Small intestine (tissue), 7 donors: ENCODE measurements around the gene LHX2. TPM values are rescaled to one million over a fixed set of nuclear protein-coding genes. Genes with fewer than 3 reads are reported as not detected.
A peak's percentile ranks its signal among the peaks of the same experiment; 100 is the strongest.

ENCODE experiments used
- DNase-seq, 2 donors: peaks; one replicate each; pipeline versions ENCODE4 v3.0.0 to v3.0.0-alpha.2; 2013
- FAIRE-seq: peaks from 2 replicates; lab custom pipeline; 2012; peaks lifted over from hg19 to GRCh38; lab: Jason Lieb, UNC
- H3K27ac ChIP-seq, 3 donors: one replicate each; pipeline ENCODE4 v1.5.1; 2013; ENCODE audit warnings: low read length in 2 of 3, mild to moderate bottlenecking in 2 of 3, control low read depth in 1 of 3, inconsistent platforms in 1 of 3, low read depth in 1 of 3, moderate library complexity in 1 of 3
- H3K27me3 ChIP-seq, 3 donors: one replicate each; pipeline ENCODE4 v1.6.1; 2013; ENCODE audit warnings: low read length in 3 of 3, inconsistent platforms in 1 of 3; ENCODE audit not compliant: control insufficient read depth in 3 of 3, insufficient read depth in 3 of 3
- H3K36me3 ChIP-seq, 3 donors: one replicate each; pipeline ENCODE4 v1.6.1; 2013; ENCODE audit warnings: low read length in 3 of 3, inconsistent platforms in 1 of 3, low read depth in 1 of 3, mild to moderate bottlenecking in 1 of 3, moderate library complexity in 1 of 3; ENCODE audit not compliant: control insufficient read depth in 3 of 3, insufficient read depth in 2 of 3
- H3K4me1 ChIP-seq, 3 donors: one replicate each; pipeline ENCODE4 v1.6.1; 2013; ENCODE audit warnings: low read length in 2 of 3, inconsistent platforms in 1 of 3, low read depth in 1 of 3, mild to moderate bottlenecking in 1 of 3, moderate library complexity in 1 of 3; ENCODE audit not compliant: control insufficient read depth in 3 of 3, insufficient read depth in 2 of 3
- H3K4me3 ChIP-seq, 3 donors: one replicate each; pipeline ENCODE4 v1.5.1; 2013; ENCODE audit warnings: low read length in 3 of 3, control low read depth in 1 of 3, inconsistent platforms in 1 of 3, low read depth in 1 of 3, mild to moderate bottlenecking in 1 of 3, moderate library complexity in 1 of 3
- H3K9me3 ChIP-seq, 2 donors: one replicate each; pipeline ENCODE4 v1.6.1; 2013; ENCODE audit warnings: low read depth in 1 of 2, low read length in 1 of 2; ENCODE audit not compliant: control insufficient read depth in 2 of 2, insufficient read depth in 1 of 2
- WGBS, 3 donors: extraction: QIAGEN DNeasy Blood & Tissue Kit; methylation state at CpG; one replicate each; pipeline ENCODE4 v1.1.7; 2013; 5-methylcytosine and 5-hydroxymethylcytosine counted together
- polyA plus RNA-seq, 4 donors: library from polyadenylated mRNA; stranded (reverse) in 3 of 4; unstranded in 1 of 4; fragments of 200-250 nt in 3 of 4; fragments of 120-200 nt in 1 of 4; gene quantifications; one replicate each; pipeline versions ENCODE4 v1.2.1 to v1.2.3, GENCODE V29; 2013
- donor health status: healthy with polysubstance abuse.
- donor health status: control.
- donor health status: control.
- donor health status: Bipolar disorder and iron deficiency.
- donor health status: healthy.

Gene LHX2
- polyA plus RNA-seq, 4 donors: 0.07 TPM; not detected in 3

DNA sequence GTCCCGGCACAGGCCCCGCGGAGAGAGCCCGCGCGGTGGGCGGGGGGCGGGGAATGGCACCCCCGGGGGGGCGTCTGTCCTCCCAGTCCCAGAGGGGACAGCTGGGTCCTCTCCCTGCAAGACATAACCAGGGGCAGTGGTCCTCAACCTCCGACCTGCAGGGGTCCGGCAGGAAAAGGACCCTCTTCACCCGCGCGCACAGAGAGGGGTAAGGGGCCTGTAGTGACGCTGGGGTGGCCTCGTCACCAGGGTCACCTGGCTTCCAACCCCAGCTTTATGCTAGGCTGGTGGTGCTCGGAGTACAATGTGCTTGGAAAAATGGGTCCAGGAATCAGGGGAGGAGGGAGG lies 34.2 kb downstream of the LHX2 start:
- 11 to 18% (median 14%) methylated on average over 15 to 18 of the region's 18 CpGs for WGBS, 3 donors
- FAIRE-seq (no peak), DNase-seq (no peak)
- Histone ChIP-seq H3K27me3 (peaks cover 0 to 52% (median 4%) of the 10 kb centered on the region in 3 donors), H3K36me3 (no peaks in the 10 kb centered on the region), H3K4me1 (peaks cover 0 to 9% (median 2%) of the 10 kb centered on the region in 3 donors), H3K9me3 (no peaks in the 10 kb centered on the region), H3K27ac (no peak overlapping the region), H3K4me3 (peak overlapping the region in 1 of 3 donors; percentile 25)

DNA sequence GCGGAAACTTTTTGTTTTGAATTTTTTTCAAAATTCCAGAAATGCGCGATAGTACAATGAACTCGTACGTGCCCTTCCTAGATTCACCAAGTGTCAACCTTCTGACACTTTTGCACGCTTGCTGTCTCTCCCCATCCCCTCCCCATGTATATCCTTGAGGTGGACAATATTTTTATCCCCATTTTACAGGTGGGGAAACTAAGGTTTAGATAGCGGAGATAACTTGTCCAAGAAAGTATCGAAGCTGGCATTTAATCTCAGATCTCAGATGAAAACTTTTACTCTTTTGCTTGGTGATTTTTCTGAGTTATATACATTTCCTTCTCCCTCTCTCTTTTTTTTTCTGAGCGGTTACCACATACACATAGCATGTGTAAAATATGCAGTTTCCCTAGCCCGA lies 34.6 kb downstream of the LHX2 start:
- Histone ChIP-seq H3K4me3 (no peak overlapping the region), H3K4me1 (peaks cover 0 to 7% (median 2%) of the 10 kb centered on the region in 3 donors), H3K27me3 (peaks cover 0 to 50% (median 4%) of the 10 kb centered on the region in 3 donors), H3K27ac (no peak overlapping the region), H3K36me3 (no peaks in the 10 kb centered on the region), H3K9me3 (no peaks in the 10 kb centered on the region)
- FAIRE-seq (no peak), DNase-seq (no peak)
- 70 to 79% (median 75%) methylated on average over 10 of the region's 10 CpGs for WGBS, 3 donors

DNA sequence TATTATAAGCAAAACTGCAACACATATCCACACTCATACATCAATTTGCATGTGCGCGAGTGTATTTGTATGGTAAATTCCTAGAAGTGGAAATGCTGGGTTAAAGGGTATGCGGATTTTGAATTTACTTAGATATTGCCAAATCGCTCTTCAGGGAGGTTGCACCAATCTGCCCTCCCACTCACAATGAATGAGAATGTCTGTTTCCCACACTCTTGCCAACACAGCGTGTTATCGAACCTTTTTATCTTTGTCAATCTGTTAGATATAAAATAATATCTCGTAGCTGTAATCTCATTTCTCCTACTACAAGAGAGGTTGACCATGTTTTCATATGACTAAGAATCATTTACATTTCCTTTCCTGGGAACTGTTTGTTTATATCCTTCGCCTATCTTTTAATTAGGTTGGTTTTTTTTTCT lies 35.7 kb downstream of the LHX2 start:
- peaks cover 0 to 3% (median 2%) of the 10 kb centered on the region in 3 donors for H3K4me1 ChIP-seq
- H3K36me3 ChIP-seq: no peaks in the 10 kb centered on the region
- WGBS, 3 donors: 41 to 69% (median 50%) methylated on average over 8 of the region's 8 CpGs
- peaks cover 0 to 40% (median 4%) of the 10 kb centered on the region in 3 donors for H3K27me3 ChIP-seq
- FAIRE-seq (no peak), DNase-seq (no peak)
- H3K27ac ChIP-seq: no peak overlapping the region
- H3K4me3 ChIP-seq: no peak overlapping the region
- no peaks in the 10 kb centered on the region for H3K9me3 ChIP-seq

DNA sequence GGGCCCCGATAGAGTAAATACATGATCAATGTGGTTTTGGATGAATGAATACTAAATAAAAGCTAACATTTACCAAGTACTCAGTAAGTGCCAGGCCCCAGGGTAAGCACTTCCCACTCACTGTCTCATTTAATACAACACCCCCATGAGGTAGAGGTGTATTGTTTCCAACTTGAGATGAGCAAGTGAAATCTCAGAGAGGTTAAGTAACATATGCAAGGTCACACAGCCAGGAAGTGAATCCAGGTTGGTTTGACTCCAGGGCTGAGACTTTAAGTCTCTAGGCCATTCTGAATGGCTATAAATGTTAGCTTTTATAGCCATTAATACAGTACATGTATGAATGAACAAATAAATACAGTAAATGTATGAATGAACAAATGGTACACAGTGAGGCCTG lies 39.4 kb downstream of the LHX2 start:
- Histone ChIP-seq H3K9me3 (no peaks in the 10 kb centered on the region), H3K27me3 (peaks cover 0 to 15% (median 5%) of the 10 kb centered on the region in 3 donors), H3K36me3 (no peaks in the 10 kb centered on the region), H3K27ac (no peak overlapping the region), H3K4me1 (no peaks in the 10 kb centered on the region), H3K4me3 (no peak overlapping the region)
- WGBS, 3 donors: 83 to 95% (median 90%) methylated on average over 1 of the region's 1 CpG
- no peak for FAIRE-seq
- DNase-seq: no peak

DNA sequence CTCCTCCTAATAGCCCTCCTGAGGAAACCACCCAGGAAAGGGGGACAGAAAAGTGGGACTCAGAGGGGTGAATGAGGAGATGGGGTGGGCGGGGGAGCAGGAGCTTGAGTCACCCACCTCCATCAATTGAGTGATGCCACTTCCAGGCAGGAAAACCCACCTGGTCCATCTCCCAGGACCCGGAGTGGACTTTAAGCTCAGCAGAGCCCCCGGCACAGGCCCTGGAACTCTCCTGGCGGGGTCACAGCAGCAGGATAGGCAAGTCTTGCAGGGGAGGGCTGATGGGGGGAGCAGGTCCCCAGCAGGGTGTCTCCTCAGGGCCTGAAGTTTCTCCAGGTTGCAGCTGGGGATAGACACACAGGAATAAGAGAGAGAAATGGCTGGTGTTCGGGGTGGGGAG lies 40.8 kb downstream of the LHX2 start:
- WGBS, 3 donors: 85 to 88% (median 86%) methylated on average over 5 of the region's 5 CpGs
- Histone ChIP-seq H3K27me3 (peaks cover 0 to 7% (median 5%) of the 10 kb centered on the region in 3 donors), H3K27ac (no peak overlapping the region), H3K9me3 (no peaks in the 10 kb centered on the region), H3K4me1 (no peaks in the 10 kb centered on the region), H3K4me3 (no peak overlapping the region), H3K36me3 (no peaks in the 10 kb centered on the region)
- DNase-seq (no peak), FAIRE-seq (no peak)

DNA sequence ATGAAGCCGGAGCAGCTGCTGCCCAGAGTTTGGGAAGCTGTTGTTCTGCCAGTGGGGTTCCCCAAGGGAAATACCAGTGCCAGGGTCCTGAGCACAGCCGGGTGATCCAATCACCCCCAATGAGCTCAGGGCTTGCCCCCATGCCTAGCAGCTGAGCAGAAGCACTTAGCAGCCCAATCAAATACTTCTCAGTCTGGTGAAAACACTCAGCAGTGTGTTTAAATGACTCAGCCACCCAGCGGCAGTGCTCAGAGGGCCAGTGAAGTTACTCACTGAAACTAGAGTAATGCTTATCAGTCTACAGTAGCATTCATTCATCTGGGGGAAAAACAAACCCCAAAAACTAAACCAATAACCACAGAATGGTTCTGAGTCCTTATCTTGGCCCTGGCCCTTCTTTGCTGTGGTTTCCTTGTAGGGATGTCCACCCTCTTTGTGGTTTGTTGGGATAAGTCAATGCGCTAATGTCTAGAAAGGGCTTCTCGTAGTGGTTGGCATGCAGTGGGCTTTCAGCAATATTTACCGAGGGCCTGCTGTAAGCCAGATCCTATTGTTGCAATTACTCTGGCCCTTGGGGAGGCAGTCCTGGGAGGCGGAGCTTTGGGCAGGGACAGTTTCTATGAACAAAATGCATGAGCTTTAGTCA lies 43.1 kb downstream of the LHX2 start:
- Histone ChIP-seq H3K27ac (no peak overlapping the region), H3K4me1 (no peaks in the 10 kb centered on the region), H3K9me3 (no peaks in the 10 kb centered on the region), H3K36me3 (no peaks in the 10 kb centered on the region), H3K4me3 (no peak overlapping the region), H3K27me3 (peaks cover 0 to 7% (median 7%) of the 10 kb centered on the region in 3 donors)
- FAIRE-seq: no peak
- WGBS, 3 donors: 57 to 76% (median 58%) methylated on average over 7 of the region's 7 CpGs
- DNase-seq: no peak

DNA sequence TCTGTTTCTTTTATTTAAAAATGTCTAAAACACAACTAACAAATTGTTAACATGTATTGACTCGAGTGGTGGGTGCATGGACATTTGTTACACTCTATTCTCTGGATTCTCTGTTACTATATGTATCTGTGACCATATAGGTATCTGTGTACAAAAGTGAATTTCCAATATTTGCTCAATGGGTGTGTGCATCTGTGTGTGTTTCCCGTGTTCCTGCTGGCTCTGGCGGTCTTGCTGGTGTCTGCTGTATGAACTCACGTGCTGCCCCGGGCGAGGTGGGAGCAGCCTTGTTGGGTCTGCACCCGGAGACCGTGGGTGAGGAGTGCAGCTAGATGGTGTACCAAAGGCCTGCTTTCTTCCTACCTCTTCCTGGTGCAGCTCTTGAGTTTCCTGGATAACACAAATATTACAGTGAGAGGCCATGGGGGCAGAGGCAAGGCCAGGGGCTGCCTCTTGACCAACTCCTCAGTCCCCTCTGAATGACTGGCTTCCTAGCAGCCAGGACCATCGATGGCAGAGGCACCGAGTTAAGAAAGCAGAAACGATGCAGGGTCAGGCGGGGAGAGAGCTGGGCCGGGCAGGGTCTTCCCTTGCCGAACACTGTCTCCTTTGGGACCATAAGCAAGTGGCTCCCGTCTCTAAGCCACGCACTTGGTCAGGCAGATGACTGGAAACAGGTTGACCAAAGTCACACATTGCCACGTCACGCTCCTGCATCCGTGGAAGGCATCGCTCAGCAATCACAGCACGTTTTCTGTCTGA lies 49.5 kb downstream of the LHX2 start:
- Histone ChIP-seq H3K9me3 (no peaks in the 10 kb centered on the region), H3K4me3 (no peak overlapping the region), H3K27me3 (peaks cover 0 to 8% (median 6%) of the 10 kb centered on the region in 3 donors), H3K27ac (no peak overlapping the region), H3K4me1 (no peaks in the 10 kb centered on the region), H3K36me3 (no peaks in the 10 kb centered on the region)
- DNase-seq (no peak), FAIRE-seq (no peak)
- 58 to 71% (median 70%) methylated on average over 21 of the region's 21 CpGs for WGBS, 3 donors

DNA sequence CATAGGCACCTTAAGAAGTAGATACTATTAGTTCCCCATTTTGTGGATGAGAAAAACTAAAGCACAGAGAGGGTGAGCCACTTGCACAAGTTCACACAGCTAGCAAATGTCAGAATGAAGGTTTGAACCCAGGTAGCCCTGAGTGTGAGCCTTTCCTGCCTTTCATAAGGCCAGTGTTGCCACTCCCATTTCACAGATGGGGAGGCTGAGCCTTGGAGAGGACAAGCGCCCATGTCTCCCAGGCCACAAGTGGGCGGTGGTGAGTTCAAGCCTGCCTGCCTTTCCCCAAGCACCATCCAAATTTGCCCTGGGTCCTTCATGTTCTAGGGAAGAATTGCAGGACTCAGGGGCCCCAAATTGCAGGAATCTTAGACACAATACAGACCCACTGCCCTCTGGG lies 50.6 kb downstream of the LHX2 start:
- H3K36me3 ChIP-seq: no peaks in the 10 kb centered on the region
- no peaks in the 10 kb centered on the region for H3K4me1 ChIP-seq
- no peak overlapping the region for H3K27ac ChIP-seq
- no peak overlapping the region for H3K4me3 ChIP-seq
- FAIRE-seq (no peak), DNase-seq (no peak)
- WGBS, 3 donors: 81 to 100% (median 89%) methylated on average over 2 of the region's 2 CpGs
- H3K9me3 ChIP-seq: no peaks in the 10 kb centered on the region
- H3K27me3 ChIP-seq: peaks cover 0 to 8% (median 2%) of the 10 kb centered on the region in 3 donors
